Measurements from ENCODE around the gene ACACA. TPM values are rescaled to one million over a fixed set of nuclear protein-coding genes. Genes with fewer than 3 reads are reported as not detected.

Gene ACACA
- total and polyA plus RNA-seq, 2 experiments from 2014 or later: 59.6 to 164 TPM

- Histone ChIP-seq H3F3A (replicated peaks; ENCODE audit: low read depth) (peaks cover 10% of the 10 kb centered on the region; the same call in 1 of the 2 replicates), H3K4me1 (ENCODE audit: insufficient read depth) (peaks cover 44% of the 10 kb centered on the region), H3K36me3 (ENCODE audit: insufficient read depth) (0 out of 2 replicates have a peak, but pooled peaks cover 4% of the 10 kb centered on the region), H3K79me2 (replicated peaks; ENCODE audit: insufficient read depth) (no peaks in the 10 kb centered on the region), H3K9me2 (ENCODE audit: insufficient read depth) (no peaks in the 10 kb centered on the region), H2AFZ (no peak overlapping the region), H4K20me1 (replicated peaks; ENCODE audit: insufficient read depth) (peaks cover 2% of the 10 kb centered on the region; the same call in 1 of the 2 replicates), H3K4me2 (no peak overlapping the region), H3K4me3 (no peak overlapping the region), H3K27ac (ENCODE audit: low read depth) (no peak overlapping the region; the same call in 1 of the 2 replicates), H3K27me3 (ENCODE audit: insufficient read depth) (no peaks in the 10 kb centered on the region)
- peaks cover 12% of the 10 kb centered on the region for H3K27me3 Mint-ChIP-seq (ENCODE audit: insufficient read depth, low read depth, poor library complexity)
- H3K36me3 Mint-ChIP-seq (ENCODE audit: low read depth): peaks cover 7% of the 10 kb centered on the region; the same call in 2 of the 3 replicates
- TF ChIP-seq STAT1 (IDR thresholded peaks at IDR 0.05; ENCODE audit: unreplicated experiment) (no peak), CTCF (conservative IDR thresholded peaks at IDR 0.05; ENCODE audit: low read depth in 2 of 2) (no peak), NANOG (IDR thresholded peaks at IDR 0.05; ENCODE audit: borderline replicate concordance) (no peak), ZNF114 (CRISPR knock-in tag; IDR thresholded peaks at IDR 0.05) (no peak), REST (IDR thresholded peaks at IDR 0.05; ENCODE audit: unreplicated experiment) (no peak), JUNB (IDR thresholded peaks at IDR 0.05; ENCODE audit: unreplicated experiment) (no peak), CREB1 (CRISPR knock-in tag; IDR thresholded peaks at IDR 0.05; ENCODE audit: low read depth) (no peak), POLR2AphosphoS5 (IDR thresholded peaks at IDR 0.05; ENCODE audit: low read depth) (no peak)
- TF ChIP-seq, protein P1, sequence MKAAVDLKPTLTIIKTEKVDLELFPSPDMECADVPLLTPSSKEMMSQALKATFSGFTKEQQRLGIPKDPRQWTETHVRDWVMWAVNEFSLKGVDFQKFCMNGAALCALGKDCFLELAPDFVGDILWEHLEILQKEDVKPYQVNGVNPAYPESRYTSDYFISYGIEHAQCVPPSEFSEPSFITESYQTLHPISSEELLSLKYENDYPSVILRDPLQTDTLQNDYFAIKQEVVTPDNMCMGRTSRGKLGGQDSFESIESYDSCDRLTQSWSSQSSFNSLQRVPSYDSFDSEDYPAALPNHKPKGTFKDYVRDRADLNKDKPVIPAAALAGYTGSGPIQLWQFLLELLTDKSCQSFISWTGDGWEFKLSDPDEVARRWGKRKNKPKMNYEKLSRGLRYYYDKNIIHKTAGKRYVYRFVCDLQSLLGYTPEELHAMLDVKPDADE (IDR thresholded peaks at IDR 0.05): no peak
- no peaks in the 10 kb centered on the region for H3K9me3 Mint-ChIP-seq
- no peak for ATAC-seq
- no peak for DNase-seq (ENCODE audit: low spot score)
- peaks cover 43% of the 10 kb centered on the region for H3K4me1 Mint-ChIP-seq
- H3K27ac Mint-ChIP-seq: peak overlapping the region; percentile 7
- H3K4me3 Mint-ChIP-seq: no peak overlapping the region
Measured at GRCh38 chr17:37043201-37043600, 363.4 kb downstream of the ACACA start.

DNA sequence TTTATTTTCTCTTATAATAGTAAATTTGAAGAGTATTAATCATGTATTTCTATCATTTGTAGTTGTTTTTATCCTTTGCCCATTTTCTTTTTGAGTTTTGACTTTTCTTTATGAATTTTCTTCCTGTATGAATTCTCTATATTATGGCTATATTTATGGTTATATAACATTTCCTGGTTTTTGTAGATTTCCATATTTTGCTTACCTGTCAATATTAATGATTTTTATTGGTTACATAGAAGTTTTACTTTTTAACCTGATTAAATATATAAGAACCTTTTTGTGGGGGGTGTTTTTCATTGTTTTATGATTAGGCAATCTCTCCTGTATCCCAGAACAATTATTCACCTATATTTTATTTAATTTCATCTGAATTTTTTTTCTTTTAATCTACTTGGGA is 364.7 kb downstream of the ACACA start:
- Histone ChIP-seq H3K79me2 (replicated peaks; ENCODE audit: insufficient read depth) (no peaks in the 10 kb centered on the region), H2AFZ (no peak overlapping the region), H3K4me1 (ENCODE audit: insufficient read depth) (peaks cover 38% of the 10 kb centered on the region), H3F3A (replicated peaks; ENCODE audit: low read depth) (0 out of 2 replicates have a peak, but pooled peaks cover 8% of the 10 kb centered on the region), H3K9me2 (ENCODE audit: insufficient read depth) (no peaks in the 10 kb centered on the region), H3K36me3 (ENCODE audit: insufficient read depth) (0 out of 2 replicates have a peak, but pooled peaks cover 2% of the 10 kb centered on the region), H4K20me1 (replicated peaks; ENCODE audit: insufficient read depth) (peaks cover 2% of the 10 kb centered on the region; the same call in 1 of the 2 replicates), H3K4me3 (no peak overlapping the region), H3K27ac (ENCODE audit: low read depth) (no peak overlapping the region), H3K27me3 (ENCODE audit: insufficient read depth) (no peaks in the 10 kb centered on the region), H3K4me2 (no peak overlapping the region)
- peaks cover 34% of the 10 kb centered on the region for H3K4me1 Mint-ChIP-seq
- H3K36me3 Mint-ChIP-seq (ENCODE audit: low read depth): peaks cover 3% of the 10 kb centered on the region; the same call in 2 of the 3 replicates
- H3K4me3 Mint-ChIP-seq: no peak overlapping the region
- no peaks in the 10 kb centered on the region for H3K9me3 Mint-ChIP-seq
- no peak for DNase-seq (ENCODE audit: low spot score)
- H3K27ac Mint-ChIP-seq: no peak overlapping the region
- peaks cover 12% of the 10 kb centered on the region for H3K27me3 Mint-ChIP-seq (ENCODE audit: insufficient read depth, low read depth, poor library complexity)
- ATAC-seq: no peak
- TF ChIP-seq ZNF331 (CRISPR knock-in tag; IDR thresholded peaks at IDR 0.05; ENCODE audit: low read depth): no peak

All from GM23338 (cell line).